Esophagus squamous epithelium (tissue), 5 donors: ENCODE data around the gene SLC24A4. TPM values are rescaled to one million over a fixed set of nuclear protein-coding genes. Genes with fewer than 3 reads are reported as not detected.

Source experiments
- DNase-seq: peaks from one replicate; lab custom pipeline; 2025; lab: John Stamatoyannopoulos, UW
- H3K27ac ChIP-seq, 4 donors: fragments of 200-600 bp; sonication (generic); one replicate each; pipeline ENCODE4 v1.5.1; 2016 to 2019; ENCODE audit warnings: mild to moderate bottlenecking in 1 of 4
- H3K27me3 ChIP-seq, 4 donors: fragments of 200-600 bp; sonication (generic); 1 replicate in 3 of 4; 2 replicates in 1 of 4; pipeline versions ENCODE4 v1.5.1 to v1.6.0; 2017 to 2021; ENCODE audit warnings: antibody characterized with exemption in 1 of 4
- H3K36me3 ChIP-seq, 3 donors: fragments of 200-600 bp; sonication (generic); one replicate each; pipeline ENCODE4 v1.5.1; 2016 to 2019
- H3K4me1 ChIP-seq, 3 donors: fragments of 200-600 bp; sonication (generic); one replicate each; pipeline ENCODE4 v1.5.1; 2017 to 2019
- H3K4me3 ChIP-seq, 4 donors: fragments of 200-600 bp; sonication (generic); 1 replicate in 3 of 4; 2 replicates in 1 of 4; pipeline ENCODE4 v1.5.1; 2016 to 2019; ENCODE audit warnings: mild to moderate bottlenecking in 2 of 4, moderate library complexity in 1 of 4
- H3K9me3 ChIP-seq, 3 donors: fragments of 200-600 bp; sonication (generic); one replicate each; pipeline ENCODE4 v1.5.1; 2016 to 2019
- CTCF ChIP-seq, 6 experiments: fragments of 450-650 bp in 4 of 6; fragments of 200-600 bp in 2 of 6; sonication (generic) in 2 of 6; IDR thresholded peaks; one replicate each; pipeline ENCODE4 v1.5.1; 2016 to 2019; ENCODE audit warnings: antibody characterized with exemption in 6 of 6, mild to moderate bottlenecking in 4 of 6, moderate library complexity in 4 of 6
- POLR2A ChIP-seq, 4 donors: fragments of 450-650 bp; IDR thresholded peaks; one replicate each; pipeline ENCODE4 v1.6.1; 2017; ENCODE audit warnings: antibody characterized with exemption in 4 of 4, mild to moderate bottlenecking in 4 of 4, moderate library complexity in 3 of 4
- WGBS, 2 donors: methylation state at CpG; one replicate each; pipeline ENCODE4 v1.1.5; 2018; 5-methylcytosine and 5-hydroxymethylcytosine counted together
- intact Hi-C: fragments of 100-400 bp; cut with DNase I; formaldehyde crosslinking; loops from one replicate; pipeline ENCODE4 v1.15.0; 2022
- total RNA-seq, 4 donors: library from RNA; depleted of rRNA; stranded (reverse); fragments of >200 nt; gene quantifications; one replicate each; pipeline ENCODE4 v1.1.0, GENCODE V29; 2016
- donor health status: DM: yes; HTN: yes; CAD: no.

The SLC24A4 gene
- total RNA-seq, 4 donors from 2014 or later = 0.04 to 0.38 (median 0.20) TPM

GRCh38 chr14:92411941-92412340 lies 89.0 kb downstream of the SLC24A4 start:
- TF ChIP-seq CTCF (IDR thresholded peaks at IDR 0.05) (no peak), POLR2A (IDR thresholded peaks at IDR 0.05) (no peak)

GRCh38 chr14:92412912-92413311 lies 89.9 kb downstream of the SLC24A4 start:
- no peaks in the 10 kb centered on the region for H3K36me3 ChIP-seq
- no peak for DNase-seq
- no peak overlapping the region for H3K4me3 ChIP-seq
- TF ChIP-seq POLR2A (IDR thresholded peaks at IDR 0.05) (no peak), CTCF (IDR thresholded peaks at IDR 0.05) (no peak)
- no peak overlapping the region for H3K27ac ChIP-seq
- 61 to 68% methylated on average over 10 of the region's 10 CpGs for WGBS, 2 donors
- H3K27me3 ChIP-seq = peaks cover 0 to 3% (median 0%) of the 10 kb centered on the region in 4 donors
- intact Hi-C loops = no loop called here
- peaks cover 0 to 12% (median 10%) of the 10 kb centered on the region in 3 donors for H3K4me1 ChIP-seq
- no peaks in the 10 kb centered on the region for H3K9me3 ChIP-seq

More at GRCh38 chr14:92411941-92412340, 89.0 kb downstream of the SLC24A4 start:
- 71 to 87% methylated on average over 5 to 6 of the region's 7 CpGs for WGBS, 2 donors
- peaks cover 0 to 12% (median 10%) of the 10 kb centered on the region in 3 donors for H3K4me1 ChIP-seq
- intact Hi-C loops = no loop called here
- H3K9me3 ChIP-seq = no peaks in the 10 kb centered on the region
- no peaks in the 10 kb centered on the region for H3K36me3 ChIP-seq
- H3K27ac ChIP-seq = no peak overlapping the region
- no peak overlapping the region for H3K4me3 ChIP-seq
- H3K27me3 ChIP-seq = peaks cover 0 to 3% (median 0%) of the 10 kb centered on the region in 4 donors
- DNase-seq = no peak

GRCh38 chr14:92413379-92413778 lies 90.4 kb downstream of the SLC24A4 start:
- intact Hi-C loops = no loop called here
- no peak for DNase-seq
- Histone ChIP-seq H3K27ac (no peak overlapping the region), H3K4me3 (no peak overlapping the region), H3K27me3 (peaks cover 0 to 3% (median 0%) of the 10 kb centered on the region in 4 donors), H3K4me1 (peaks cover 0 to 10% (median 8%) of the 10 kb centered on the region in 3 donors), H3K9me3 (no peaks in the 10 kb centered on the region), H3K36me3 (no peaks in the 10 kb centered on the region)
- 41 to 55% methylated on average over 6 to 7 of the region's 7 CpGs for WGBS, 2 donors
- TF ChIP-seq POLR2A (IDR thresholded peaks at IDR 0.05) = no peak

DNA sequence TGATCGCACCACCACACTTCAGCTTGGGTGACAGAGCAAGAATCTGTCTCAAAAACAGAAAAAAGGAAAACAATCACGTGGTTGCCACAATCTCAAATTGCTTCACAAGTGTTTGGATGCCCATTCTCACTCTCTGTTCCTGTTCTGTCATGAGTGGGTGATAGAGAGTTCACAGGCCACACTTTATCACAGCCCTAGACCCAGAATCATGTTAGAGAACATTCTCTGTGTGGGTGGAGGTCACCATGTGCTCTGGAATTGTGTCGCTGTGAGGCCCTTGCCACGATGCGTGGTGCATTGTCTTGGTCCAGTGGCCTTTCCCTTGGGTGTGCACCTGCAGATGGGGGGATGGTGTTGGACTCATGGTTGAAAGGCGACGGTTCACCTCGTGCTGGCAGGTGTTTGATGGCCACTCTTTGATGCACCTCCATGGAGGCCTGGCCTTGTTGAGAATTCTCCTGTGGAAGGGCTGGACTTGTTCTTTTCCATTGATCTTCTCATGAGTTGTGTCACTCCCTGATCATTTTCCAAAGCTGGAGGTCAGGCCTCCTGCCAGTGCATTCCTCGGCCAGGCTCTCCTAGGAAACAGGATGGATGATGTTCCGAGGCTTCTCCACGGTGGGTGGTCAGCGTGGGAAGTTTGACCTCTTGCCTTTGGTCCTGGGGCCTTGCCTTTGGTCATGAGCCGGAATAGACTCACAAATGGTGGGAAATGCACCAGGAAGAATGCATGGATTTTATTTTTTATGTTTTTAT lies 91.9 kb downstream of the SLC24A4 start:
- 68 to 70% methylated on average over 6 to 13 of the region's 13 CpGs for WGBS, 2 donors
- no peak for DNase-seq

GRCh38 chr14:92415969-92416368 lies 93.0 kb downstream of the SLC24A4 start:
- Histone ChIP-seq H3K27me3 (peaks cover 0 to 3% (median 0%) of the 10 kb centered on the region in 4 donors), H3K27ac (no peak overlapping the region), H3K36me3 (no peaks in the 10 kb centered on the region), H3K9me3 (no peaks in the 10 kb centered on the region), H3K4me3 (no peak overlapping the region), H3K4me1 (no peaks in the 10 kb centered on the region)
- WGBS, 2 donors = 79 to 89% methylated on average over 6 to 8 of the region's 9 CpGs
- no peak for DNase-seq
- no peak for TF ChIP-seq POLR2A (IDR thresholded peaks at IDR 0.05)
- no peak for TF ChIP-seq CTCF (IDR thresholded peaks at IDR 0.05)
- intact Hi-C loops = no loop called here

More for the DNA sequence above, 91.9 kb downstream of the SLC24A4 start:
- Histone ChIP-seq H3K27ac (no peak overlapping the region), H3K36me3 (no peaks in the 10 kb centered on the region), H3K4me1 (no peaks in the 10 kb centered on the region), H3K27me3 (peaks cover 0 to 3% (median 0%) of the 10 kb centered on the region in 4 donors), H3K4me3 (no peak overlapping the region), H3K9me3 (no peaks in the 10 kb centered on the region)
- no peak for TF ChIP-seq POLR2A (IDR thresholded peaks at IDR 0.05)
- no peak for TF ChIP-seq CTCF (IDR thresholded peaks at IDR 0.05)
- intact Hi-C loops = no loop called here
